NCI-H526 (cell line): ENCODE measurements around the gene MLC1.

ENCODE experiments used
- DNase-seq, 2 experiments: peaks; one replicate each; lab custom pipeline; 2025; lab: John Stamatoyannopoulos, UW

Gene MLC1

GRCh38 chr22:50035976-50036724, 49.1 kb downstream of the MLC1 start:
- DNase-seq: no peak

- DNase-seq: no peak
Observed at GRCh38 chr22:50035131-50035881, 49.9 kb downstream of the MLC1 start.

GRCh38 chr22:50034126-50035081, 50.8 kb downstream of the MLC1 start:
- no peak for DNase-seq

DNA sequence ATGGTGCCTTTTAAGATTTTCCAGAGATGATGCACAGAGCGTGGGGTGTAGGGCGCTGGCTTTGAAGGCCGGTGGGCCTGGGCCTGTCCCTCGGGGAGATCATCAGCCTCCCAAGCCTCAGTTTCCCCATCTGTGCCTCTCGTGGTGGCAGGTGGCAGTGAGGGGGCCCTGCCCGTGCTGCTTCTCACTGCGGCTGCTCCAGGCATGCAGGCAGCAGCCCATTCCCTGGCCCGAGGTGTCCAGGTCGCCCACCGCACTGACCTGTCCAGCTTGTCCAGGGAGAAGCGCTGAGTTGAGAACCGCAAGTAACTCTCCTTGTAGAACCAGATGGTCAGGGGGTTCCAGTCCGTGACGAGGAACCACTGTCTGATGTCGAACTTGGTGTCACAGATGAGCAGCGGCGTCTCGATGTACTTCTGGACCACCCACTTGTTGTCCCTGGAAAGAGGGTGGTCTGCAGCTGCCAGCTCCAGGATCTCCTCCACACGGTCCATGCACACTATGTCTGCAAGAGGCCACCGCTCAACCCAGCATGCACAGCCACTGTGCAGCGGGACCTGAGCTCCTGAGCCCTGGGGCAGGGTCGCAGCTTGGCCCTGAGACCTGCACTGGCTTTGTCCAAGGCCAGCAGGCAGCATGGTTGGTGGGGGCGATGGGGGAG, 52.2 kb downstream of the MLC1 start:
- DNase-seq: no peak

DNA sequence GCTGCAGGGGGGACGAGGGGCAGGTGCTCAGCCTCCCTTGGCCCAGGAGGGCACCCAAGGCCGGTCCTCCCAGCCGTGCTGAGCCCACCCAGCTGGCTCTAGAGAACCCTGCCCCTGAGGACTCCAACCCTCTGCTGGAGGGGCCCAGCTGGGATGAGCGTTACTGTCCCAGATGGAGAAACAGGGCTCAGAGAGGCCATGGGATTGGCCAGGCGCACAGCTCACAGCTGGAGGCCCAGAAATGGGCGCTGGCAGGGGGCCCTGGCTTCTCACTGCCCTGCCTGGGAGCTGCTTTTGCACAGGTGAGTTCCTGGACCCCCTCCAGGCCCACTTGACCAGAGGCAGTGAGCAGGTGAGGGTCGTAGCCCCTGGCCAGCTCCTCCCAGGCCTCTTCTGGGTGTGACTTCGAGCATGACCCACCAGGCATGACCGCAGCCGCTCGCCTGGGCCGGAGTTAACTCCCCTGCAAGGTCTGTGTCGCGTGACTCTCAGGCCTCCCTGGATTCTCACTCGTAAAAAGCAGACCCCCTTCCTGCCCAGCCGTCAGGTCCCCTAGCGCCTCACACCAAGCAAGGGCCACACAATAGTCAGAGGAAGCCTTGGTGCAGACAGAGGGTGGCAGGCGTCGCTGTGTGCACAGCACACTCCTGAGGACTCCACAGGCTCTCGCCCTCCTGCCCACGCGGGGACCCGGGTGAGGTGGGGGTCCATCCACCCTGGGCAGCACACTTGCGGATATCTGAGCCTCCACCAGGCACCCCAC, 52.9 kb downstream of the MLC1 start:
- DNase-seq: no peak

DNA sequence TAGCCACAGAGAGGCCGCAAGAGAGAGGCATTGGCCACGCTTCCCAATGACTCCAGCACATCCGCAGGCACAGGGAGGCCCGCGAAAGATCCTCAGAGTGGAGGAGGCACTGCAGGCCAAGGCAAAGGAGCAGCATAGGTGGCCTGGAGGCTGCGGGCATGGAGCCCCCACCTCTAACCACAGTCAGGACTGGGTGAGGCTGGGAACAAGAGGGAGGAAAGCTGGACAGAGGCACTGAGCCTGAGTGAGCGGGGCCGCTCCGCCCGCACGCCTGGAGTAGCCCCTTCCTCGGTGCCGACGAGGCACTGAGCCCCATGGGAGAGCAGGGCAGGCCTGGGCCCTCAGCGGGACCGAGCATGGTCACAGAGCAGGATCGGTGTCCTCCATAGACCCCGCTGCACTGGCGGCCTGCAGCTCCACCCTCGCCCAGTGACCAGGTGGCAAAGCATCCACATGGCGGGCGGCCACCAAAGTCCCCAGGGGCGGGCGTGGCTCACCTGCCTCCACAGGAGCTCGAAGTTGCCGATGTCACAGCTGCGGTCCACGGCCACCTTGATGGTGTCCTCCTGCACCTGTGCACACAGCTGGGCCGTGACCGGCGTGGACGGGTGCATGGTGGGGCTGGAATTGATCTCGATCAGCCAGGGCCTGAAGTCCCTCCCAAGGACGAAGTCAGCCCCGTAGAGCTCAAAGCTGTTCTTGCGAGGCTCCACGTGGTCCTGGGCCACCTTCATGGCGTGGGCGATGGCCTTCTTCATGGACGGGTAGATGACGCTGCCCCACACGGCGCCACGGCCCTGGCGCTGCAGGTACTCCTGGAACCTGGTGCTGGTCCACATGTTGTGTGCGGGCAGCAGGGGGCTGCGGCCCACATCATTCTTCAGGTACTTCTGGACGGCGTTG, 53.8 kb downstream of the MLC1 start:
- DNase-seq: no peak

DNA sequence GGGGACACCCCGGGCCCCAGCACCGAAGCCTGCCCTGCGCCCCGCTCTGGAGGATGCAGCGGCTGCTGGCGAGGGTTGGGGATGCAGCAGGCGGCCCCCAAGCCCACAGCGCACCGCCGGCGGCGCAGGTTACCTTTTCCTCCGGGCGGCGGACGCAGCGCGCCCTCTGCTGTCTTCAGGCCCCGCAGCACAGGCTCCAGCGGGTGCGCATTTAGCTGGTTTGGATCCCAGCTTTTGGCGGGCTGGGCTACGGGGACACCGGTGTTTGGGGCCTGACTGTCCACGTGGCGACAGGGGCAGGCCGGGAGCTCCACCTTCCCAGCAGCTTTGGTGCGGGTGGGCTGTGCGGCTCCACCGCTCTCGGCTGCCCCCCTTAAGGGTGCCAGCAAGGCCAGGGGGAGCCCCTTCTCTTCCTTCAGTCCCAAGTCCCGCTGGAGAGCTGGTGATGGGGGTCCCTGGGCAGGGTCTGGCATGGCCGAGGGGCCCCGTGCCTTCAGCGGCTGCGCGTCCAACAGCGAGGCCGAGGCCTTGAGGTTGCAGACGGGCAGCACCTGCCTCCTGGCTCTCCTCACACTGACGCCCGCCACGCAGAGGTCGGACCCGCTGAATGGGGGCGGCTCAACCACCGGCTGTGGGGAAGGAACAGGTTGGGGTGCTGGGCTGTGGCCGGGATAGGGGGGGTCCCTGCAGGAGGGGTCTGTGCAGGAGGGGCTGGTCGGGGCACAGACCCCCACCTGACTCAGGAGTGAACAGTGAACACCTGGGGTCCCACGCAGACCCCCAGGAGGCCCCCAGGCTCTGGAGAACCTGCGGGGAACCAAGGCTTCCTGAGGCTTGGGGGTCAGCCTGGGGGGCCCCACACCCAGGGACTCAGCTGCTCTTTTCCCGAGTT, 54.7 kb downstream of the MLC1 start:
- DNase-seq: peak in 1 of 2 experiments; percentile 79

DNA sequence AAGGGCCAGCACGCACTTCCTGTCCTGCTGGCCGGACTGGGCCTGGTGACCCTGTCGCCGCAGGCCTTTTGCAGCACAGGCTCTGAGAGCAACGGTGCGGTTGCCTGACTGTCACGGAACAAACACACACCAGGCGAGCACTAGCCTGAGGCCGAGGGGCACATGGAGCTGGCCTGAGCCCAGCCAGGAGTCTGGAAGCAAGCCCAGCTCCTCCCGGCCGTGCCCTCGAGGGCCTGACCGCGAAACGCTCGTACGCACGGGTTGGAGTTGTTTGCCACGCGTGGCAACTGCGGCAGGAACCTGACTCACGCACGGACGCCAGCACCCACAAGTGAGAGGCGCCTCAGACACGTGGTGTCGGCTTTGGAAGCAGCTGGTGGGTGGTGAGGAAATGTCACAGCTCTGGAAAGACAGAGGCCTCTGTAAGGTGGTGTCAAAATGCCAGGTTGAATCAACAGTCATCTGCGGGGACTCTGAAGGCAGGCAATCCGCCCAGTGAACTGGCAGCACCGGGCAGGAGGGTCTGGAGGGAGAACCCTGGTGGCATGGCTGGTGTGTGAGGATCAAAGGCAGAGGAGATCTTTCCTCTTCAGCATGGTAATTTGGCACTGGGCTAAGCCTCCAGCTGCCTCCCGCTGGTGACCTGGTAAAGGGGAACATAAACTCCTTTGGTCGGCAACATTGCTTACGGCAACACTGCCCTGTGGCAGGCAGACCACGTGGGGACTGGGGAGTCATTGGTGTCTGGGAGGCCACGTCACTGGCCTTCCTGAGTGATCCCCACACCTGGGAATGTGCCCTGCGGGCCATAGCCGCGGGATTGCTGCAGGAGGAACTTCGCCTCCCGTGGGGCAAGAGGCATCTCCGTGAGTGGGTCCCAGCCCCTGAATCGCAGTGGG, 57.3 kb downstream of the MLC1 start:
- DNase-seq: peak in 1 of 2 experiments; percentile 19

GRCh38 chr22:50025993-50026392, 59.2 kb downstream of the MLC1 start:
- DNase-seq: no peak

GRCh38 chr22:50022171-50022819, 62.9 kb downstream of the MLC1 start:
- DNase-seq: no peak

GRCh38 chr22:50020606-50021005, 64.6 kb downstream of the MLC1 start:
- no peak for DNase-seq

GRCh38 chr22:50019316-50019715, 65.9 kb downstream of the MLC1 start:
- no peak for DNase-seq

- no peak for DNase-seq
Observed at GRCh38 chr22:50018608-50019285, 66.5 kb downstream of the MLC1 start.

DNA sequence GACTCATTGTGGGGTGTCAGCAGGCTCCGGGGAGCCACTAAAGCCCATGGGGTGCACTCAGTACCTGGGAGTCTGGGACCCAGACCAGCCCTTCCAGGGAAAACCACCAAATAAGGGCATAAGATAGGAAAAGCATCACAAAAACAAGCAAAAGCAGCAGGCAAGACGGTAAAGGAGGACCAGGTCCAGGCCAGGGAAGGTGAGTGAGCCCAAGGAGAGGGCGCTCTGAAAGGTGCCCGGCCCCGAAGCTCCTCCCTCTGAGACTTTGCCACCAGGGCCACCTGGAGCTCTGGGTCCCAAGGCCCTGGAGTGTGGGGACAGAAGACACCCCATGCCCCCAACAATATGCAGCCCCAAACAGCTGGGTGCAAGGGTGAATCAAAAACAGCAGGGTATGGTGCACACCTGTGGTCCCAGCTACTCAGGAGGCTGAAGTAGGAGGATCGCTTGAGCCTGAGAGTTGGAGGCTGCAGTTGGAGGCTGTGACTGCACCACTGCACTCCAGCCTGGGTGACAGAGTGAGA, 67.5 kb downstream of the MLC1 start:
- no peak for DNase-seq

- DNase-seq: no peak
Observed at GRCh38 chr22:50016988-50017700, 68.1 kb downstream of the MLC1 start.
